ENCODE results near the gene ATL2.
"Not testable (repeated sequence)": the region's sequence is repeated elsewhere in the genome, so short reads cannot be mapped to it uniquely, and the experiment has no call there.

Gene ATL2

DNA sequence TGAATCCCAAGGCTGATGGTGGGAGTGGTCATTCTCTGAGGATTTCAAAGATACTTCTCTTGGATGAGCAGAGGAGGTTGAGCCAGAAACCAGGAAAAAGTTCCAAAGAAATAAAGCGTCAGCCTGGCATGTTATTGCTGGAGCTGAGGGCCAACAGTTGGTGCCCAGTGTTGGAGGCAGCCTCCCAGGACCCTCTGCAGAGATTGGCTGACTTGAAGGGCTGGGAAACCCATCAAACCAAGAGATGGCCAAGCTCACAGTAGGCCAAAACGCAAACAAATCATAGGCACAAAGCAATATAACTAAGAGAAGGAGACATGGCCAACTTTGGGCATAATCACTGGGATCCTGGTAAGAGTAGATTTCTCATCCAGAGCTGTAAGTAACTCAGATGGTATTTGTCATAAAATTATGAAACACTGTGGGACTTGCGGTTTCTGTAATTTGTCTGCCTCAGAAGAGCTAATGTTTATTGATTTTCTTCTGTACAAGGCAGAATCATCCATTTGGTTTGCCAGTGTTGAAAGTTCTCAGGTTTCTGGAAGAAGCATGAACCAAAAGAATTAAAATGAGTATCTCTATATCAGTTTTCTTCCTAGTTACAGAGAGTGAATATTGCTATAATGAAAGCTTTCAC is 108.3 kb downstream of the ATL2 start:
- no peak for DNase-seq

DNA sequence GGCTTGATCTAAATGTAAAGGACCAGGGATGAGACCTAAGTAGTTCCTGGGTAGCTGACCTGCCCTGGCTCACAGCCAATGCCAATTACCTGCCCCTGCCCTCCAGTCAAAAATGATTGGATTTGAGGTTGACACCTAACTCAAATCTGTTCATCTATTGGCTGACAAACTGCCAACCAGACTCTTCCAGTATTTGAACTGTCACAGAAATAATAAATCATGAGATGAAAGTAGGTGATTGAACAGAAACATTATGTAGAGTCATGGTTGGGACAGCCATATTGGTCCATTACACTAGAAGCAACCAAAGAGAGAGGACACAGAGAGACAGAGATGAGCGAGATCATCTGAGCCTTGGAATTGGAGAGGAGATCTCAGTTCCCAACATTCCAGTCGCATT is 109.1 kb downstream of the ATL2 start:
- no peak for DNase-seq

DNA sequence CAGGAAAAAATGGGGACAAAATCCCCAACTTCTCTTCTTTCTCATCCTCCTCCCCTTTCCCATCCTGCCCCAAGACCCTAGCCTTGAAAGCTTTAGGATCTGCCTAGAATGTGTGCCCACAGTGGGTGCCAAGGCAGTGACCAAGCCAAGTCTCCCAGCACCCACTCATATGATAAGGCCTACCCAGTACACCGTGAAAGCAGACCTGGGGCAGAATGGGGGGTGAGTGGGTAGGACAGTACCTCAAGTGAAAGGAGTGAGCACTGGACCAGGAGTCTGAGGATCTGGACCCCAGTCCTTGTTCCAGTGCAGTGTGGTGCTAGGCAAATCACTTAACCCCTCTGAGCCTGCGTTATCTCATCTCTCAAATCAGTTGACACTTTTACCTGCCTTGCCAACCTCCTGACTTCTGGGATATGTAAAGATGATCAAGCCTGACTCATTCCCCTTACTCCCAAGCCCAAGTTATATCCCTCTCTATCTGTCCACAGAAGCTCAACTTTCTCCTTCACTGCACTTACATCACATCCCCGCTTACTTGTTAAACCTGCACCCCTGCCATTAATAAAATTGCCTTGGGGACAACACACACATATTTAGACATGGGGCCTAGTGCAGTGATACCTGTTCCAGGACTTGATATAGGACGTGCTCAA is 109.7 kb downstream of the ATL2 start:
- no peak for DNase-seq

DNA sequence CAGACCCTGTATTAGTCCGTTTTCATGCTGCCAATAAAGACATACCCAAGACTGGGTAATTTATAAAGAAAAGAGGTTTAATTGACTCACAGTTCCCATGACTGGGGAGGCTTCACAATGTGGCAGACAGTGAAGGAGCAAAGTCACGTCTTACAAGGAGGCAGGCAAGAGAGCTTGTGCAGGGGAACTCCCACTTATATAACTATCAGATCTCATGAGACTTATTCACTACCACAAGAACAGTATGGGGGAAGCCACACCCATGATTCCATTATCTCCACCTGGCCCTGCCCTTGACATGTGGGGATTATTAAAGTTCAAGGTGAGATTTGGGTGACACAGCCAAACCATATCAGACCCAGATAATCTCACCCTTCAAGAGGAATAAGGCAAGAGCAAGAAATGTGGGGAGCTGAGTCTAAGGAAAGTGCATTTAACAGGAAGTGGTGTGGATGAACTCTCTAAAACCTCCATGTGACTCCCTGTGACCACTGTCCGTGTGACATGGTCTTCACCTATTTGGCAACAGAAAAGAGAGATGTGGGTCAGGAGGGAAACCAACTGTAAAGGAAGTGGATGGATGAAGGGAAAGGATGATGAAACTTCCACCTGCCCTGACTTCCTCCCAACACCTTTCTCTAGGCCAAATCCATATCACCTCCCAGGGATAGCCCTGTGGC is 110.6 kb downstream of the ATL2 start:
- no peak for DNase-seq

DNA sequence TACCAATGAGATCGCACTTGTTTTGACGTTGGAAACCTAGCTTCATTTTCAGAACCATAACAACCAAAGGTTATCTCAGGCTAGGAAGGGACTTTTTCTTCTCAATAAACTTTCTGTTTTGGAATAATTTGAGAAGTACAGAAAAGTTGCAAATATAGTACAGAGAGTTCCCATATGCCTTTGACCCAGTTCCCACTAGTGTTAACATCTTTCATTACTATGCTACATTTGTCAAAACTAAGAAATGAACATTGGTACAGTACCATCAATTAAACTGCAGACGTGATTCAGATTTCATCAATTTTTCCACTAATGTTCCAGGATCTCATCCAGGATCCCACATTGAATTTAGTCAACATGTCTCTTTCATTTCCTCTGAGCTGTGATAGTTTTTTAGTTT is 111.6 kb downstream of the ATL2 start:
- DNase-seq, result no peak

DNA sequence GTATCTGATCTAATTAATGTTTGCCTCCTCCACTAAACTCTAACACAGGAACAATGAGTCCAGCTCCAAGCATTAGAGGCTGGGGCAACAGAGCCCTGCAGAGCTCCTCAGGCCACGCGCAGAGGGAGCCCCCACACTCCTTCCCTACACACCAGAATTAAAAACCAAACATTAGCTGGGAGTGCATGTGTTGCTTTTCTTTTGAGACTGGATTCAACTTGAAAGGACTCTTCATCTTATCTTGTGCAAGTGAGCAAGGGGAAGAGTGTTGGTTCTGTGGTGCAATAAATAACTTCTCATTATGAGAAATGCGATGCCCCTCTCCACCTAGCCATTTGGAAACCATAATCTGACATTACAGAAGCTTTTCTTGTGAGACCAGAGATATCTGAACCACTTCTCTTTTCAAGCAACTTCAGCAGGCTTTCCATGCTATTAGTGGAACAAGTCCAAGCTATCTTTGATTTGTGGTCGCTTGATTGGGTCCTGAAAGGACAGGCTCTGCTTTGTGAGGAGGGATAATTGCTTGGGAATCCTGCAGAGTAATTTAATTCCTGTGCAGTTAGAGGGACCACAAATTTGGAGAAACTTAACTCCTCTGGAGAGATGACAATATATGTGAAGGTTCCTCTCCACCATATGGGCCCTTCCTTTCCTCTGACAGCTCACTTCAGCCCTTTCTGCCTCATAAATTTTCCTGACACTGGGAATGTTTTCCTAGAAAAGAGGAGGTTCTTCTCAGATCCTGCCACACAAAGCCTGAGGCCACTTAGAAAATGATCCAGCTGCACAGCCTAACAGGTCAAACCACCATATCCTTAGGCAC is 112.5 kb downstream of the ATL2 start:
- DNase-seq, result no peak

DNA sequence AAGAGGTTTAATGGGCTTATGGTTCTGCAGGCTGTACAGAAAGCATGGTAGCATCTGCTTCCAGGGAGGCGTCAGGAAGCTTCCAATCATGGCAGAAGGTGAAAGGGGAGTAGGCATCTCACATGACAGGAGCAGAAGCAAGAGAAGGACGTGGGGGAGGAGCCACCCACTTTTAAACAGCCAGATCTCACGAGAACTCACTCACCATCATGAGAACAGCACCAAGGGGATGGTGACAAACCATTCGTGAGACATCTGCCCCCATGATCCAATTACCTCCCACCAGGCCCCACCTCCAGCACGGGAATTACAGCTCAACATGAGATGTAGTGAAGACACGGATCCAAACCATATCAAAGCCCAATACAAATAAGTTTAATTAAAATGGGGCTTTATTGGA is 113.8 kb downstream of the ATL2 start:
- no peak for DNase-seq

DNA sequence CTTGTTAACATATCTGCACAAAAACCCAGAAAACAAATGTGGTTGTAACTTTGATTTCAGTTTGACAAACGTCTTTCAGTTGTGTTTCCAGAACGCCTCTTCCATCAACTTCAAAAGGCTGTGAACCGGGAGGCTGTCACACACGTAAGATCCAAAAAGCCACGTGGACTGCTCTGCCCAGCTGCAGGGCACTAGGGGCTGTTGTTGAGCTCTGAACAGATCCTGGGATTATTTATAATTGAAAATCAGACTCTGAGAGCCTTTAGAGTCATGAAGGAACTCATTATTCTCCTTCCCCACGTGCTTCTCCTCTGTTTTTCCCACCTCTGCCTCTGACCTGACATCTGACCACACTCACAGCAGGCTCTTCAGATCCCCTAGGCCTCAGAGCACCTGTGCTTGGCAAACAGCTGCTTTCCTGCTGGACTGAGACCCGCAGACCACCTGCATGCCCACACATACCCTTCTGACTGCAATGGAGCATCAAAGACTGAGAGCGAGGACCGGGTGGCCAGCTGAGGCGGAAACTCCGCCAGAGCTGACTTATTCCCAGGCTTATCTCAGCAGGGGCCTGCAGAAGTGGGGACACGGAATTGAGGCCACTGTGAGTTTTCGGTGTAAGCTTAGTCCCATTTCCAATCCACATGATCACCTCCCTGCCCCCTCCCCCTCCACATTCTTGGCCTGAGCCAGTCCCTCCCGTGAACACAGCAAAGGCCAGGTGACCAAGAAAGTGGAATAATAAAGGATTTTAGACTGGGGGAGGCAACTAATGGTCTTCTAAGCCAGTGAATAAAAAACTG is 114.8 kb downstream of the ATL2 start:
- DNase-seq, result no peak

DNA sequence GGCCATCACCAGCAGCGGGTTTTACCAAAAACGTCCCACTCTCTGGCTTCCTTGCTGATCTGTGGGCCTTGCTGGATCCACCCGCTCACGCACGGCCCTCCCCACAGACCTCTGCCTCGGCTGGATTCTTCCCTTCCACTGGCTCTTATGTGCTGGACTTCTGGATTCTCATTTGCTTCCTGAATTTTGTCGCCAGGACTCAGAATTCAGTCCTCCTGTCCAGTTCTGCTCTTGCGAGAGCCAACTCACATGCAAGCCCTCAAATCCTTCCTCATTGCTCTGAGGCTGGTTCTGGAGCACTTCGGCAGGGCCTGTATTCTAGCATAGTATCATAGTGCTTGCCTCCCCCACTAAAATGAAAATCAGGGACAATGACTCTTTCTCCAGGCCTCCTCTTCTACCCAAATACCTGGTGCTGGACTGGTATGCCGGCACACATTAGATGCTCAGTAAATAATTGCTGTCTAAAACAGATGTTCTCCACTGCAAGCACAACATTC is 115.5 kb downstream of the ATL2 start:
- no peak for DNase-seq

DNA sequence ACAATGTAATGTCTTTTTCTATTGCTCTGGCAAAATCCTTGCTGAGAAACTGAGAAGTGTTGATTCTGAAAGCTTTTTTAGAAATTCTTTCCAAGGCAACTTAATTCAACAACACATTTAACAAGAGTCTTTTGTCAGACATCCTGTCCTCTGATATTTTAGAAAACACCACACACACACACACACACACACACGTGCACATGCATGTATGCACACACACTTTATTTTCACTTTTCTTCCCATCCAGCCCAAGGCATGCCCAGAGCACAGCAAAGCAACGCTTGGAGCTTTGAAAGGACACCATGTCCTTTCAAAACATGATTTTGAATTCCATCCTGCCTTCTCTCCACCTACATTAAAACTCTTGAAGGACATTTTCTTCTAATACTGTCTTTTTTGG is 116.1 kb downstream of the ATL2 start:
- DNase-seq, result no peak

DNA sequence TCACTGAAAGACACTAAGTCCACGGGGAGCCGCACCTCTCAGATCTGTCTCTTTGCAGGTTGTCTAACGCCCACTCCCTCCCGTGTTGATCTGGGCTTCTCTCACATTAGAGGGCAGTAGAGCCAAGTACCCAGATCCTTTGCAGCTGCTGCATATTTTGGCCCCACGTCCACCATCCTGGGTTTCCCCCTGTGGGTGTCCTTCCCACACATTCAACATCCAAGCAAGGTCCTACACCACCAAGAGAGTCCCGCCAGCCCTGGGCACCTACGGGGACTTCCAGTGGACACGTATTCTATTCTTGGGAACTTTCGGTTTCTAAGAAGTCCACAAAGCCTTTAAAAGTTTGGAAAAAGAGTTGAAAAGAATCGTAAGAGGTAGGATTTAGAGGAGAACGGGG is 116.6 kb downstream of the ATL2 start:
- DNase-seq, result no peak

DNA sequence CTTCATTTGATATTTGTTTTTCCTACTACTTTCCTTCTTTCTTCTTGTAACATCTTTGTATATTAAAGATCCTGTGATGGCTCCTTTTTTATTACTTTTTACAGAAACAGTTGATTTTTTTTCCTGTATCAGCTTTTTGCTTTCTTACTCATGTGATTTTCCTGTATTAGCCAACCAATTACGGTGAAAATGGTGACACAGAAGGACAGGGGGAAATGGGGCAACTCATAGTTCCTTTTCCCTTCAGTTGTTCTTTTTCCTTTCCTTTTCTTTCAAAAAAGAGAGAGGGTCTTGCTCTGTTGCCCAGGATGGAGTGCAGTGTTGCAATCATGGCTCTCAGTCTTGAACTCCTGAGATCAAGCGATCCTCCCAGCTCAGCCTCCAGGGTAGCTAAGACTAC is 117.8 kb downstream of the ATL2 start:
- DNase-seq, result no peak

DNA sequence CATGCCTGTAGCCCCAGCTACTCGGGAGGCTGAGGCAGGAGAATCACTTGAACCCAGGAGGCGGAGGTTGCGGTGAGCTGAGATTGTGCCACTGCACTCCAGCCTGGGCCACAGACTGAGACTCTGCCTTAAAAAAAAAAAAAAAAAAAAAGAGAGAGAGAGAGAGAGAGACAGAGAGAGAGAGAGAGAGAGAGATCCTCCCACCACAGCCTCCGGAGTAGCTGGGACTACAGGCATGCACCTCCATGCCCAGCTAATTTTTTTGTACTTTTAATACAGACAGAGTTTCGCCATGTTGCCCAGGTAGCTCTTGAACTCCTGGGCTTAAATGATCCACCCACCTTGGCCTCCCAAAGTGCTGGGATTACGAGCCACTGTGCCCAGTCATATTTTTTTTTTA is 119.4 kb downstream of the ATL2 start:
- DNase-seq, result not testable (repeated sequence)

DNA sequence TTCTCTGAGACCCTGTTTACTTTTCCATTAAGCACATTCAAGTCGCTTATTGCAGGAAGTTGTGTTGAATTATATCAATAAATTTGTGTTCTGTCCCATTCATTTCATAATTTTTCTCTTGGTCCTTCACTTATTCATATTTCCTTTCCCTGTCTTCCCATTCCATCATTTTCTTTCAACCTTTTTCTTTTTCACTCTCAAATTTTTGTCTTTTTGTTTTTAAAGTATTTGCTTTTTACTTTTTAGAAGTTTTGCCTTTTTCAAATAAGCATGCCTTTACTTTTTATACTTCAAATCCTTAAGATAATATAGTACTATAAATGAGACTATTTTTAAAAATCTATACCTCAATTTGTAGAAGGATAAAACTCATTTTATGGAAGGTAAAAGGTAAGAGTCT is 120.5 kb downstream of the ATL2 start:
- DNase-seq, result no peak

DNA sequence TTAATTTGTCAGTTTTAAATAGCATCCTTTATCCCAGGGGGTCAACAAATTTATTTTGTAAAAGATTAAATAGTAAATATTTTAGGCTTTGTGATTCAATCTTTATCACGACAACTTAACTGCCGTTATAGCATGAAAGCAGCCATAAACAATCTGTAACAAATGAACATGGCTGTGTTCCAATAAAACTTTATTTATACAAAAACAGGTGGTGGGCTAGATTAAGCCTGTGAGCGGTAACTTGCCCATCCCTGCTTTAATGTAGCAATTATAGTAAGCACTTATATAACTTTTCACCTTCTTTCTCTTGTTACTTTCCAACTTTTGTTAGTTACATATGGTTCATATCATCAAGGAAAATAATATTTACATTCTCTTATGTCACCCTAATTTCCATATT is 121.9 kb downstream of the ATL2 start:
- no peak for DNase-seq

DNA sequence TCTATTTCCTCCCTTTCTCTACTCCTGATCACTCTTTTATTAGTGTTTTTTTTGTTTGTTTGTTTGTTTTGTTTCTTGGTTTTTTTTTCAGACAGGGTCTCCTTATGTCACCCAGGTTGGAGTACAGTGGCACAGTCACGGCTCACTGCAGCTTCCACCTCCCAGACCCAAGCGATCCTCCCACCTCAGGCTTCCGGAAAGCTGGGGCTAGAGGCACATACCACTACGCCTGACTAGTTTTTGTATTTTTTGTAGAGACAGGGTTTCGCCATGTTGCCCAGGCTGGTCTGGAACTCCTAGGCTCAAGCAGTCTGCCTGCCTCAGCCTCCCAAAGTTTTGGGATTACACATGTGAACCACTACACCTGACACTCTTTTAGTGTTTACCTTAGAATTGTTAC is 122.3 kb downstream of the ATL2 start:
- no peak for DNase-seq

DNA sequence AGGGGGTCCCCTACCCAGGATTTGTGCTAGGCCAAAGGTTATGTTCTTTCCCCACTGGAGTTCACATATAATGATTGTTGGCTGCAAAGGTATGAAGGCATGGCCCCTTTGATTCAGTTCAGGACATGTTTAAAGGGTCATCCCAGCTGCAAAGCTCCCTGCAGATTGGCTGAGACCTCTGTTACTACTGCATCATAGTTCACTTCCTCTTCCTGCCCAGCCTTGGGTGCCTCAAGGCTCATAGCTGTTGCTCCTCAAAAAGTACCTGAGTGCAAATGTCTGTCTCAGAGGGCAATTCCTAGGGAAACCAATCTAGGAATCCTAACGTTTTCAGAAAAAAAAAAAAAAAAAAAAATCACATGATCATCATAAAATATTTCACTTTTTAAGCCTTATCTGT is 125.1 kb downstream of the ATL2 start:
- DNase-seq, result no peak

DNA sequence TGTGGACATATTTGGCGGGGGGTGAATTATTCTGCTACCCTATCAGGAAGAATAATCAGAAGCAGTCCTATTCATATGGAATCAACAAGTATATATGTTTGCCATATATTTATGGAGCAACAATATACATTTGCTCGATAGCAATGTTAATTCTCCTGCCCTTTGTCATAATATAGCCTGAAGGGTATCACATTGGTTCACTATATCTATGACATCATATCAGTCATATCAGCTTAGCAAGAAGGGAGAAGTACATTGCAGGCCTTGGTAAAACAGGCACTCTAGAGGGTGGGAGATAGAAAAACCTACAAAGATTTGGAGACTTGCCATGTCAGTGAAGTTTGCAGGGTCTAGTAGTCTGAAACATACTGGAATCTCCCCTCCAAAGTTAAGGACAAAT is 128.4 kb downstream of the ATL2 start:
- DNase-seq, result no peak

DNA sequence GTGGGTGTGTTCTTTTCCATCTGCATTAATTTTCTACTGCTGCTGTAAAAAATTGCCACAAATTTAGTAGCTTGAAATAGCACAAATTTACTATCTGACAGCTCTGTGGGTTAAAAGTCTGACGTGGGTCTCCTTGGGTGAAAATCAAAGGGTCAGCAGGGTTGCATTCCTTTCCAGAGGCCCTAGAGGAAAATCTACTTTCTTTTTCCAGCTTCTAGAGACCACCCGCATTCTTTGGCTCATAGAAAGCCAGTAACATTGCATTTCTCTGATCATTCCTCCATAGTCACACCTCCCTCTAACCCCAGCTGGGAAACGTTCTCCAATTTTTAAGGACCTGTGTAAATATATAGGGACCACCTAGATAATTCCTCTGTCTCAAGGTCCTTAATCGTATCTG is 128.8 kb downstream of the ATL2 start:
- DNase-seq, result no peak

DNA sequence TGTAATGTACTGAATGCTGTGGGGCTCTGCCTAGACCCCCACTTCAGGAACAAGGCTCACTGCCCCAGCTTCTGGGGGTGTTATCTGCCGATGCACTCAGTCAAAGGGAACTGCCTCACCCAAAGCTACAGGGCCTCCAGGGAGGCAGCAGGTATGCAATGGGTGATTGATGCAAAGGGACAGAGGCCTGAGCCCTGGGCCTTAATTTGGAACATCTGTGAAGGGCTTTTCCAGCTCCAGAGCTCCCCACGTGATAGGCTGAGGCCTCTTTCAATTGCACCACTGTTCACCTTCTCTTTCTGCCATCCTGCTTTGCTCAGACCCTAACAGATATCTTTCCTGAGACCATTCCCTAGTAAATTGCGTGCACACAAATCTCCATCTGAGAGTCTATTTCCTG is 131.0 kb downstream of the ATL2 start:
- no peak for DNase-seq

DNA sequence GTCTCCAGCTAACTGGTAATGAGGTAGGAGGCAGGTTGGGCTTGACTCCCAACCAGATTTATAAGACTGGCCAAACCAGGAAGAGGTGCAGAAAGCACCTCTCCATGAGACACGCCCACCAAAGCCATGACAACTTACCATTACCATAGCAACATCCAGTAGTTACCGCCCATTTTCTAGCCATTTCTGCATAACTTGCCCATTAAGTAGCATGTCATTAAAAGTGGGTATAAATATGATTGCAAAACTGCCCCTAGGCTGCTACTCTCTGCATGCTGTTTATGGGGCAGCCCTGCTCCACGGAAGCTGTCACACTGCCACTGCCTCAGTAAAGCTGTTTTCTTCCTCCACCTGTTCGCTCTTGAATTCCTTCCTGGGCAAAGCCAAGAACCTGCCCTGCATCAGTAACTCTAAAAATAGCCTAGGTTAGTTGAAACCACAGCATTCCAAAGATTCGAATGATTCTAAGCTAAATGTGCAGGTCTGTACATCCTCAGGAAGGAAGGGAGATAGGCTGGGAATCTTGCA is 131.9 kb downstream of the ATL2 start:
- no peak for DNase-seq

DNA sequence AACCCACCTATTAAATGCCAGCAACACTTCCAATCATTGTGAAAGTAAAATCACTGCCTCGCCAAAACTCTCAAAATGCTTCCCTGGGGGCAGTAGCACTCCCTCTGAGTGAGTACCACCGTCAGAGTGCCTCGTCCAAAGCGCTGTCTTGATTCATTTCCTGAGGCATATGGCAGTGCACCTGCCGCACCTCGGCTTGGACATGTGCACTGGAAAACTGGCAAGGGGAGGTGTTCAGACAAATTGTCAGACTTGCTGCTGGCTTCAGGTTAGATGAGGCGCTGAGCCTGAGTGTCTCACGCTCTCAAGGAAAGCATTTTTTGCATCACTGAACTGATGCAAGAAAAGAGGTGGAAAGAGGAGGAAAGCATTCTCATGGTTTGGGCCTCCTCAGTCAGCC is 132.8 kb downstream of the ATL2 start:
- no peak for DNase-seq
